H1 (cell line): ENCODE measurements around the gene AP1G2. TPM values are rescaled to one million over a fixed set of nuclear protein-coding genes. Genes with fewer than 3 reads are reported as not detected.

ENCODE experiments used
- CTCF ChIA-PET: fragments of 300-600 bp; sonication (Branson Sonifier 250); formaldehyde crosslinking; loops from one replicate; lab custom pipeline; 2021; ENCODE audit not compliant: partially characterized antibody; lab: Charles Lee
- POLR2A ChIA-PET: fragments of 300-600 bp; sonication (Branson Sonifier 250); formaldehyde crosslinking; loops from one replicate; lab custom pipeline; 2021; ENCODE audit warnings: inconsistent platforms; ENCODE audit not compliant: partially characterized antibody; lab: Charles Lee
- DNase-seq, 2 experiments: peaks; one replicate each; pipeline versions ENCODE4 v3.0.0 to v3.0.0-alpha.2; 2010 to 2022; ENCODE audit warnings: low spot score in 2 of 2, low read depth in 1 of 2, mixed read lengths in 1 of 2
- FAIRE-seq: peaks from 2 replicates; lab custom pipeline; 2011; peaks lifted over from hg19 to GRCh38; lab: Jason Lieb, UNC
- H2AFZ ChIP-seq: 2 replicates; pipeline ENCODE4 v1.8.1; 2012; ENCODE audit warnings: low read length, inconsistent platforms
- H2AK5ac ChIP-seq: 2 replicates; pipeline ENCODE4 v1.6.1; 2013; ENCODE audit warnings: low read depth, low read length
- H2BK120ac ChIP-seq: replicated peaks from 2 replicates; pipeline ENCODE3; 2013; ENCODE audit warnings: low read depth, low read length, inconsistent platforms
- H2BK12ac ChIP-seq: 2 replicates; pipeline ENCODE4 v1.6.1; 2013; ENCODE audit warnings: low read depth, low read length
- H2BK15ac ChIP-seq: 2 replicates; pipeline ENCODE4 v1.6.1; 2013; ENCODE audit warnings: low read length
- H2BK20ac ChIP-seq: 2 replicates; pipeline ENCODE4 v1.6.1; 2013; ENCODE audit warnings: low read length
- H2BK5ac ChIP-seq: 2 replicates; pipeline ENCODE4 v1.6.1; 2013; ENCODE audit warnings: low read depth, low read length
- H3K14ac ChIP-seq: 2 replicates; pipeline ENCODE4 v1.6.1; 2013; ENCODE audit warnings: inconsistent platforms; ENCODE audit not compliant: insufficient read length
- H3K18ac ChIP-seq: 2 replicates; pipeline ENCODE4 v1.6.1; 2013; ENCODE audit warnings: low read length; ENCODE audit errors: extremely low read depth
- H3K23ac ChIP-seq: 2 replicates; pipeline ENCODE4 v1.6.1; 2013; ENCODE audit warnings: inconsistent platforms; ENCODE audit not compliant: insufficient read length
- H3K23me2 ChIP-seq: 2 replicates; pipeline ENCODE4 v1.6.1; 2013; ENCODE audit warnings: low read depth, low read length
- H3K27ac ChIP-seq: 2 replicates; pipeline ENCODE4 v1.6.1; 2011; ENCODE audit warnings: low read depth, low read length, inconsistent platforms
- H3K27me3 ChIP-seq, 4 experiments: replicated peaks in 1 of 4; 1 replicate in 1 of 4; 2 replicates in 3 of 4; pipeline versions ENCODE4 v1.6.1 to v1.8.1; 2011 to 2013; ENCODE audit warnings: low read length in 3 of 4, mild to moderate bottlenecking in 3 of 4, inconsistent platforms in 2 of 4, mixed read lengths in 2 of 4, moderate library complexity in 1 of 4; ENCODE audit not compliant: control insufficient read depth in 3 of 4, insufficient read depth in 3 of 4; ENCODE audit errors: extremely low read depth in 1 of 4
- H3K36me3 ChIP-seq, 4 experiments: 2 replicates each; pipeline versions ENCODE4 v1.6.1 to v1.8.1; 2011 to 2013; ENCODE audit warnings: mild to moderate bottlenecking in 4 of 4, low read length in 3 of 4, moderate library complexity in 2 of 4, control low read depth in 1 of 4, inconsistent platforms in 1 of 4; ENCODE audit not compliant: insufficient read depth in 4 of 4, control insufficient read depth in 2 of 4
- H3K4ac ChIP-seq: replicated peaks from 2 replicates; pipeline ENCODE3; 2013; ENCODE audit warnings: low read length, low read depth, mixed read lengths, inconsistent platforms; ENCODE audit not compliant: insufficient read length
- H3K4me1 ChIP-seq, 4 experiments: replicated peaks in 1 of 4; 1 replicate in 1 of 4; 2 replicates in 3 of 4; pipeline versions ENCODE4 v1.6.1 to v1.8.1; 2011 to 2013; ENCODE audit warnings: low read length in 3 of 4, inconsistent platforms in 2 of 4, mixed read lengths in 1 of 4; ENCODE audit not compliant: insufficient read depth in 4 of 4, control insufficient read depth in 3 of 4
- H3K4me2 ChIP-seq, 2 experiments: 2 replicates each; pipeline versions ENCODE4 v1.6.1 to v1.8.1; 2011 to 2013; ENCODE audit warnings: low read depth in 2 of 2, low read length in 2 of 2, control low read depth in 1 of 2, inconsistent platforms in 1 of 2, mild to moderate bottlenecking in 1 of 2; ENCODE audit not compliant: insufficient read depth in 1 of 2
- H3K4me3 ChIP-seq, 4 experiments: fragments of 200-600, 300-600 bp in 1 of 4; sonication (generic), shearing (Covaris generic), sonication (Bioruptor Twin) in 1 of 4; 2 replicates each; pipeline versions ENCODE4 v1.5.1 to v1.8.1; 2011 to 2016; ENCODE audit warnings: low read length in 4 of 4, low read depth in 3 of 4, control low read depth in 2 of 4, inconsistent platforms in 2 of 4, mild to moderate bottlenecking in 2 of 4, mixed read lengths in 1 of 4, moderate library complexity in 1 of 4; ENCODE audit not compliant: insufficient read depth in 2 of 4; ENCODE audit errors: extremely low read depth in 1 of 4
- H3K56ac ChIP-seq: replicated peaks from 2 replicates; pipeline ENCODE3; 2013; ENCODE audit warnings: low read depth, mild to moderate bottlenecking, mixed read lengths, low read length, inconsistent platforms; ENCODE audit not compliant: insufficient read length
- H3K79me1 ChIP-seq: 2 replicates; pipeline ENCODE4 v1.6.1; 2013; ENCODE audit warnings: low read depth, low read length, control low read depth
- H3K79me2 ChIP-seq, 2 experiments: 2 replicates each; pipeline versions ENCODE4 v1.6.1 to v1.8.1; 2012 to 2013; ENCODE audit warnings: low read length in 2 of 2, mild to moderate bottlenecking in 2 of 2, inconsistent platforms in 1 of 2; ENCODE audit not compliant: insufficient read depth in 2 of 2, control insufficient read depth in 1 of 2
- H3K9ac ChIP-seq, 4 experiments: replicated peaks in 1 of 4; 1 replicate in 1 of 4; 2 replicates in 3 of 4; pipeline versions ENCODE4 v1.6.1 to v1.8.1; 2011 to 2013; ENCODE audit warnings: low read depth in 3 of 4, low read length in 3 of 4, control low read depth in 2 of 4, mild to moderate bottlenecking in 2 of 4, moderate library complexity in 2 of 4, inconsistent platforms in 1 of 4; ENCODE audit errors: extremely low read depth in 1 of 4
- H3K9me3 ChIP-seq, 2 experiments: 2 replicates each; pipeline versions ENCODE4 v1.6.1 to v1.8.1; 2012 to 2013; ENCODE audit warnings: mild to moderate bottlenecking in 2 of 2, moderate library complexity in 2 of 2, control low read depth in 1 of 2, inconsistent platforms in 1 of 2, low read depth in 1 of 2, low read length in 1 of 2, mixed read lengths in 1 of 2; ENCODE audit not compliant: insufficient read depth in 2 of 2
- H4K20me1 ChIP-seq, 2 experiments: replicated peaks in 1 of 2; 2 replicates each; pipeline versions ENCODE3 to v1.8.1; 2011 to 2013; ENCODE audit warnings: inconsistent platforms in 2 of 2, low read length in 2 of 2, mild to moderate bottlenecking in 1 of 2; ENCODE audit not compliant: insufficient read depth in 2 of 2, control insufficient read depth in 1 of 2
- H4K5ac ChIP-seq: 2 replicates; pipeline ENCODE4 v1.6.1; 2013; ENCODE audit warnings: low read length, low read depth, mixed read lengths, inconsistent platforms; ENCODE audit not compliant: insufficient read length
- H4K8ac ChIP-seq: 2 replicates; pipeline ENCODE4 v1.8.0; 2013; ENCODE audit warnings: mild to moderate bottlenecking, moderate library complexity, low read length, inconsistent platforms; ENCODE audit not compliant: insufficient read depth; ENCODE audit errors: extremely low read depth
- H4K91ac ChIP-seq: replicated peaks from 2 replicates; pipeline ENCODE3; 2013; ENCODE audit warnings: low read length, mixed read lengths, inconsistent platforms; ENCODE audit not compliant: insufficient read length
- RBBP5 ChIP-seq: IDR thresholded peaks from 2 replicates; pipeline ENCODE4 v1.7.1; 2012; ENCODE audit warnings: low read depth, mild to moderate bottlenecking, inconsistent platforms, low read length, moderate library complexity, borderline replicate concordance
- WGBS, 2 experiments: shearing (Covaris generic) in 1 of 2; methylation state at CpG; one replicate each; pipeline versions ENCODE4 v1.1.6 to v1.1.7; 2013 to 2015; ENCODE audit warnings: low lambda C conversion rate in 2 of 2, mixed read lengths in 2 of 2, inconsistent platforms in 1 of 2, low coverage in 1 of 2, missing lambda C conversion rate in 1 of 2; ENCODE audit not compliant: insufficient replicate concordance in 2 of 2, insufficient coverage in 1 of 2, insufficient read length in 1 of 2; ENCODE audit errors: extremely low coverage in 1 of 2, missing lambda C conversion rate in 1 of 2; 5-methylcytosine and 5-hydroxymethylcytosine counted together
- polyA plus RNA-seq, 7 experiments: library from polyadenylated mRNA; depleted of rRNA in 3 of 7; stranded (reverse) in 5 of 7; unstranded in 2 of 7; fragments of >200 nt in 5 of 7; fragments of 200-250 nt in 2 of 7; gene quantifications; 1 replicate in 5 of 7; 2 replicates in 1 of 7; 4 replicates in 1 of 7; pipeline versions ENCODE4 v1.2.1 to v1.2.3, GENCODE V29; 2011 to 2013; ENCODE audit warnings: missing spikeins in 2 of 7, mixed read lengths in 2 of 7
- total RNA-seq: library from RNA; stranded (reverse); fragmentation: NEBNext Ultra II Directional; extraction: Animal tissue kit (Norgen Biotek cat#: 25700); gene quantifications from 2 replicates; pipeline ENCODE4 v1.2.1, GENCODE V29; 2021

AP1G2 gene
- total and polyA plus RNA-seq, 2 of the 8 experiments (the other 6 are each of a cell fraction or from before 2014, with no cell fraction given): 70.9 to 134 TPM

- Histone ChIP-seq H3K4me1 (peaks cover 0 to 6% (median under 1%) of the 10 kb centered on the region in 4 experiments; a peak in 2 of 7 replicates), H2AFZ (no peak overlapping the region), H4K8ac (no peak overlapping the region; the same call in 1 of the 2 replicates), H3K9ac (no peak overlapping the region), H3K4me3 (no peak overlapping the region), H2BK15ac (no peak overlapping the region), H3K36me3 (no peaks in the 10 kb centered on the region), H2BK120ac (no peak overlapping the region), H3K79me1 (no peaks in the 10 kb centered on the region), H4K5ac (no peak overlapping the region), H3K23ac (no peak overlapping the region), H3K56ac (no peak overlapping the region), H2AK5ac (no peak overlapping the region), H2BK5ac (no peak overlapping the region), H3K18ac (no peak overlapping the region), H3K79me2 (no peaks in the 10 kb centered on the region), H4K91ac (no peak overlapping the region), H2BK12ac (no peak overlapping the region), H3K4ac (no peak overlapping the region), H3K4me2 (no peak overlapping the region), H3K9me3 (no peaks in the 10 kb centered on the region), H3K27me3 (no peaks in the 10 kb centered on the region), H3K27ac (no peak overlapping the region), H3K23me2 (no peaks in the 10 kb centered on the region), H4K20me1 (no peaks in the 10 kb centered on the region), H3K14ac (no peak overlapping the region), H2BK20ac (no peak overlapping the region)
- CTCF ChIA-PET: interaction anchor here (0.6 to 5.1 kb wide), 11 partner anchors 9 to 365 kb away, joined by 3 to 49 read pairs (median 7); partner anchors contain the start of gene DHRS2
- no peak for TF ChIP-seq RBBP5
- WGBS, 2 experiments: 84% methylated on average over 4 of the region's 4 CpGs; no CpG with 5 or more reads in 1 of the 2 experiments
- POLR2A ChIA-PET: interaction anchor here (1.2 to 1.9 kb wide), 2 partner anchors 8 to 10 kb away, joined by 3 to 4 read pairs; no protein-coding TSS in a partner anchor
- FAIRE-seq (no peak), DNase-seq (no peak)
Observed at GRCh38 chr14:23590198-23590597, 22.6 kb upstream of the AP1G2 start.
